ENCODE data around the gene MDP1.
"Not testable (repeated sequence)": the region's sequence is repeated elsewhere in the genome, so short reads cannot be mapped to it uniquely, and the experiment has no call there.

MDP1 gene

DNA sequence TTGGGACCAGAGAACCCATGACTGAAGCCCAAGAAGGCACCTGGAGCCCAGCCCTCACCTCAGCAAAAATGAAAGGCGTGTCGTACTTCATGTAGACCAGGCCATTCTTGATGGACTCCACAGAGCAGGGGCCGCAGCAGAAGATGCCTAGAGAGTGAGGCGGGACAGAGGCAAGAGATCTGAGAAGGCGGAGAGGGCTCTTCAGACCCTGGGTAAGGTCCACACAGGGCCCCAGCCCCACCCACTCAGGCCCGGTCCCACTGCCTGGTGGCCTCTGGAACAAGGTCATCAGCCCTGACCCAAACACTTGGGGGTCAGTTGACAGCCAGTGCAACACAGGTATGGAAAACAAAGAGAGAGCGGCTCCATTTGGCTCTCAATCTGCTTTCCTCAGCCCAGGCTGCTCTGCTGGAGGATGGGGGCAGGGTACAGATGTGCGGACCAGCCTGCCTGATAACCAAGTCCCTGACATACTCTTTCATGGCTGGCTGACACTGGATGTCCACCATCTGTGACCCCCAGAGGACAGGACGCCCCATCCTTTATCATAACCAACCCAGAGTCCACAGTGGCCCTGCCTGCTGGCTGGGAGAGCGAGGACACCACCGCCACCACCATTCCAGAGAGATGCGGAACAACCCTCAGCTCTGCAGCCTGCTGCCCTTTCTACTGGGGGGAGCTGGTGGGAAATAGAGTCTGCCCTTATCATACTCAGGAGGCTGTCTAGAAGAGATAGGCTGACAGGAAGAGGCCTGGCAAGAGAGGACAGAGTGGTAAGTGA is 40.3 kb upstream of the MDP1 start:
- no peaks in the 10 kb centered on the region; the same call in 1 of the 2 replicates for H3K4me1 ChIP-seq (ENCODE audit: insufficient read depth, low read length)
- H3K9ac ChIP-seq (ENCODE audit: low read depth, low read length), result no peak overlapping the region
- no peaks in the 10 kb centered on the region for H3K9me3 ChIP-seq (ENCODE audit: control insufficient read depth, insufficient read depth, low read length)
- H3K36me3 ChIP-seq (ENCODE audit: insufficient read depth, low read length), result no peaks in the 10 kb centered on the region

DNA sequence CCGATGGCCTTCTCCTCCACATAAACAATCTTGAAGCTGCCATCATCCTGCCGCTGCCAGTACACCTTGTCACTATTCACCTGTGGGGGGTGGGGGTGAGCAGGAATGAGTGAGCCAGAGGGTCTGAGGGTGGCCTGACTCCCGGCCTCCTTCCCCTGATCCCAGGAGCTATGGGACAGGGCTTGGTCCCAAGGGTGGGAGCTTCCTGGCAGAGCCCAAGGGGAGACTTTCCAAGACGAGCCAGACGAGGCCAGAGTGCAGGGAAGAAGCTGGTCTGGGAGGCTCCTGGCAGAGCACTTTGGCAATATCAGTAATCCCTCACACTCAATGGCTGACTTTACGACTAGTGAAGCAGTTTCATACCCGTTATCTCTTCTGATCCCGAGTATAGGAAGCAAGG is 39.6 kb upstream of the MDP1 start:
- Histone ChIP-seq H3K9ac (ENCODE audit: low read depth, low read length) (no peak overlapping the region), H3K9me3 (ENCODE audit: control insufficient read depth, insufficient read depth, low read length) (no peaks in the 10 kb centered on the region), H3K4me1 (ENCODE audit: insufficient read depth, low read length) (no peaks in the 10 kb centered on the region; the same call in 1 of the 2 replicates), H3K36me3 (ENCODE audit: insufficient read depth, low read length) (no peaks in the 10 kb centered on the region)

DNA sequence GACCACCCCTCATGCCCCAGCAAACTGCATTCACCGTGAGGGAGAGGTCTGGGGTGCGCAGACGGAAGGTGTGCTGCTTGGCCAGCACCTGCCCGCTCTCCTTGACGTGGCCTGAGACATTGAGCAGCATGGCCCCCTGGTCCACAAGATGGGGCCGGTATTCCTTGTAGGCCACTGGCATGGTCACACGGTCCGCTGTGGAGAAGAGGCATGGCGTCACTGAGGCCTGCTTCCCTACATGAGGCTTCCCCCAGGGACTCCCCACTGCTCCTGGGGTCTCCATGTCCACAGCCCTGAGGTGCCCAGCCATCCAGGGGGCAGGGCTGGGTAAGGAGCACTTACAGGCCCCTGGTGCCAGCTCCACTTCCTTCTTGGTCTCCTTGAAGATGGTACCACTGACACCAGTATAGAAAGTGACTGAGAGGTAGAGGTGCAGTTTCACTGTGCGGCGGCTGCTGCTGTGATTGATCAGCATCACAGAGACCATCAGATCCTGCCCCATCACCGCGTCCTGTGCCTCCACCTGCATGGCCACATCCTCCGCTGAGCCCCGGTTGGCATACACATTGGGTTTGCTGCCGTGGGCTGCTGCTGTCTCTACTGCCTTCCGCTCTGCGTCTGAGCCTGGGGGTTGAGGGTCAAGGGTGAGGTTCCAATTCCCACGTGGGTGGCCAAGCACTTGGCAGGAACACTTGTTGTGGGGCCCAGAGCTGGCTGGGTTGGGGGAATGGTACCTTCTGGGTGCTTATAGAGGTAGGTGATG is 38.9 kb upstream of the MDP1 start:
- no peaks in the 10 kb centered on the region; the same call in 1 of the 2 replicates for H3K4me1 ChIP-seq (ENCODE audit: insufficient read depth, low read length)
- no peaks in the 10 kb centered on the region for H3K9me3 ChIP-seq (ENCODE audit: control insufficient read depth, insufficient read depth, low read length)
- H3K9ac ChIP-seq (ENCODE audit: low read depth, low read length), result no peak overlapping the region
- no peaks in the 10 kb centered on the region for H3K36me3 ChIP-seq (ENCODE audit: insufficient read depth, low read length)

DNA sequence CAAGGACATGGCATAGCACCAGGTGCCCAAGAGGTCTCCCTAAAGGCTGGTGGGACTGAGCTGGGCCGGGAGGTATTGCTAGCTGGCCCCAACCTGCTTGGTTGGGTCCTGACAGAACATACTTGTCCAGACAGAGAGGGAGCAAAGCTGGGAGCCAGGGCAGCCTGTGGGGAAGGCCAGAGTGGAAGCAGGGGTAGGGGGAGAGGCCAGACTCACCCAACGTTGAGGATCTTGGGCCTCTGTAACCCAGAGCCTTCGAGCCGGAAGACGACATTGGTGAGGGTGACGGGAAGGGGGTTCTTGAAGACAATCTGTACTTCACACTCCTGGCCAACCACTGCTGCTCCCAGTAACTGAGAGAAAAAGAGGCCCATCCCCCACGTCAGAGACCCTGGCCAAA is 38.1 kb upstream of the MDP1 start:
- Histone ChIP-seq H3K9me3 (ENCODE audit: control insufficient read depth, insufficient read depth, low read length) (no peaks in the 10 kb centered on the region), H3K4me1 (ENCODE audit: insufficient read depth, low read length) (no peaks in the 10 kb centered on the region; the same call in 1 of the 2 replicates), H3K9ac (ENCODE audit: low read depth, low read length) (no peak overlapping the region), H3K36me3 (ENCODE audit: insufficient read depth, low read length) (no peaks in the 10 kb centered on the region)

DNA sequence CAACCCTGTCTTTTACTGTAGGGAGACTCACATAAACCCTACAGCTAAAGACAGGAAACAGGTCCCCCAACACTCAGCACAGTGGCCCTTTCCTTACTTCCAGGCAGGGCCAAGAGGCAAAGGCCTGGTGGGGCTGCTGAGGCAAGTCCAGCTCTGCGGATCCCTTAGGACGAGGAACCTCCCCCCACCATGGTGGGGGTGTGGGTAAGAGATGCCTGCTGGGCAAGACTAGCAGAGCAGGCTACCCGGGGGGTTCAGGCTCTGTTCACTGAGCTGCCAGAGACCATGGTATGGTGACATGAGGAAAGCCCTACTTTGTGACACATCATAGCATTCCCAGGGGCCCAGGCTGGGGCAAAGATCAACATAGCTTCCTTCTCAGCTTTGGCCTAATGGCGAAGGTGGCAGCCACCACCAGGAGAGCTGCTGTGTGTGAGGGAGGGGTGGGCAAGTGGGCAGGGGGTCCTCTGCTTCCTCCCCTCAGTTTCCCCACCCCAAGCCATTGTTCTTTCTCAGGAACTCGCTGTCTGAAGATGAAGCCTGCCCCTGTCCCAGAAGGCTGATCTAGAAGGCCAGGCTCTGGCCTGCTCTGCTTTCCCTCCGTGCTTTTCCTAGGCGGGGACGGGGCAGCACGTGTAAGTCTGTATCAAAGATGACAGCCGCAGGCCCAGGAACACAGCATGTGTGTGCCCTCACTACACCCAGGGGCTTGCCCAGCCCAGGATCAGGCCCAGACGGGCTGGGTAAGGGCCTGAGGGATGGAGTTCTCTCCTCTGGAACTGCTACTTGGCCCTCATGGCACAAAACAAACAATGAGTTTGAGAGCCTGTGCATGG is 36.6 kb upstream of the MDP1 start:
- H3K9me3 ChIP-seq (ENCODE audit: control insufficient read depth, insufficient read depth, low read length), result no peaks in the 10 kb centered on the region
- no peaks in the 10 kb centered on the region for H3K36me3 ChIP-seq (ENCODE audit: insufficient read depth, low read length)
- H3K9ac ChIP-seq (ENCODE audit: low read depth, low read length), result no peak overlapping the region
- no peaks in the 10 kb centered on the region; the same call in 1 of the 2 replicates for H3K4me1 ChIP-seq (ENCODE audit: insufficient read depth, low read length)

DNA sequence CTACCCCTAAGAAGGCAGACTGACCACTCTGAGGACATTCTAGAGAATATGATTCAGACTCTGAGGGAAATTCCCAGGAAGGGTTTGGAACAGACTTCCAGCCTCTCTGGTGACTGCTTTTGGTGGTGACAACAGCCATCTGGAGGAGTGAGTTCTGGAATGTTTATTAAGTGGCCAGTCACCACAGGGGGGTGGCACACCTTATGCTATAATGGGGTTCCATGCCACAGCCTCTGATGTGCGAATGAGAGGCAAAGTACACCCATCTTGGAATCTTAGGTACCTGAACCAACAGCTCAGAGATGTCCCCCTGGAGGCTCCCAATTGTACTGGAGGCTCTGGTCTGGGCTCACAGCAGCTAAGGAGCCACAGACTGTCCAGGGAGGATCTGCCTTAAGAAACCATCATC is 36.0 kb upstream of the MDP1 start:
- Histone ChIP-seq H3K4me1 (ENCODE audit: insufficient read depth, low read length) (no peaks in the 10 kb centered on the region; the same call in 1 of the 2 replicates), H3K9ac (ENCODE audit: low read depth, low read length) (no peak overlapping the region), H3K9me3 (ENCODE audit: control insufficient read depth, insufficient read depth, low read length) (no peaks in the 10 kb centered on the region), H3K36me3 (ENCODE audit: insufficient read depth, low read length) (no peaks in the 10 kb centered on the region)

DNA sequence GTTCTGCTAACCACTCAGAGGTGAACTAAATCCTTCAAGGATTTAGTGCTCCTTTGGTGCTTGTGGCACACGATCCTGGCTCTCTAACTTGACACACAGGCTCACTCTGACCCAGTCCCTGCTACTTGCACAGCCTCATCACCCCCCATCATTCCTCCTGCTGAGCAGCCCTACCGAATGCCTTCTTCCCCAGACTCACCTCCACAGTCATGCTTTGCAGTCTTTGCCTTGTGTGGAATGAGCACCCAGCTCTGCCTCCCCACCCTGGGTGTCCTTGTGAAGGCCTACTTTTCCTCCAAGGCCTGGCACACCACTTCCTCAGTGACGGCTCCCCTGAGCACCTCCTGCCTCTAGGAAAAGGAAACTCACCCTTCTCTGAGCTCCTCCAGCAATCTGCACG is 34.5 kb upstream of the MDP1 start:
- H3K4me1 ChIP-seq (ENCODE audit: insufficient read depth, low read length), result no peaks in the 10 kb centered on the region; the same call in 1 of the 2 replicates
- H3K36me3 ChIP-seq (ENCODE audit: insufficient read depth, low read length), result no peaks in the 10 kb centered on the region
- H3K9ac ChIP-seq (ENCODE audit: low read depth, low read length), result no peak overlapping the region
- H3K9me3 ChIP-seq (ENCODE audit: control insufficient read depth, insufficient read depth, low read length), result no peaks in the 10 kb centered on the region

DNA sequence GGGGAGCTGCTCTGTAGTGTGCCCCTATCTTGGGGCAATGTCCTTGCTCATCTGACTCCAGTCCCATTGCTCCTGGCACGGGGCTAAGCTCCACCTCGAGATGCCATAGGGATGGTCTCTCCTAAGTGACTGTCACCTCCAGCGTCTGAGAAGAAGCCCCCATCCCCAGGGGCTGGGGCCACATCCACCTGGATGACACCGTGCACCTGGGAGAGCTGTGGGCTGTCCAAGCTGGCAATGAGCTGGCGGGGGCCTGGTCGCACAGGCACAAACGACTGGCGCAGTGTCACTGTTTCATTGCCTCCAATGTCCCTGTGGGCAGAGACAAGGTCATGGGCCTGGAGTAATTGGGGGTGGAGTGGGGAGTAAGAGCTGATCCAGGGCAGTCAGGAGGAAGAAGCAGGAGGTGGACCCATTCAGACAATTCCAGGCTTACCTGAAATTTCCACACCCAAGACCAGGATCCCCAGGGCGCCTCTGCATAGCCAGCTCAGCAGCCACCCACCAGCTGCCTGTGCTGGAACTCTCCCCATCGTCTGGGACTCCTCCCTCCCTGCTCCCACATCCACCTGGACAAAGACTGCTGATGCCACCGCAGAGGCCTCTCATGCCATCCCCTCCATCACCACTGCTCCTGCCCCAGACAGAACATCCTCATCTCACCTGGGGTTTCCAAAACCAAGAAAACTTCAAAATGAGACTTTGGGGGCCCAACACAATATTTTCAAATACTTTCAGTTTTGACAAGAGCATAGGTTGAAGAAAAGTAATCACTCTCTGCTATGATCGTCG is 33.6 kb upstream of the MDP1 start:
- H3K9ac ChIP-seq (ENCODE audit: low read depth, low read length), result no peak overlapping the region
- no peaks in the 10 kb centered on the region for H3K36me3 ChIP-seq (ENCODE audit: insufficient read depth, low read length)
- no peaks in the 10 kb centered on the region; the same call in 1 of the 2 replicates for H3K4me1 ChIP-seq (ENCODE audit: insufficient read depth, low read length)
- H3K9me3 ChIP-seq (ENCODE audit: control insufficient read depth, insufficient read depth, low read length), result no peaks in the 10 kb centered on the region

DNA sequence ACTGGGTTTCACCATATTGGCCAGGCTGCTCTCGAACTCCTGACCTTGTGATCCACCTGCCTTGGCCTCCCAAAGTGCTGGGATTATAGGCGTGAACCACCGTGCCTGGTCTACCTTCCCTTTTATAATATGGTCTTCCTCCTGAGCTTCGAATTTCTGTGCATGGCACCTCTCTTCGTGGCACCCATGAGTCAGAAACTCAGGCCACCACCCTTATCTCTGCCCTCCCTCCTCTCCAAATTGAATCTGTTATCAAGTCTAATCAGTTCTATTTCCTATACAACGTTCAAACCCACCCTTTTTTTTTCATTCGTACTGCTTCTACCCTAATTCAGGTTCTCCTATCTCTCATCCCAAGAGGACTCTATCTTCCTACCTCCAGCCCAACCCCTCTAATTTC is 31.6 kb upstream of the MDP1 start:
- Histone ChIP-seq H3K9ac (ENCODE audit: low read depth, low read length) (no peak overlapping the region), H3K4me1 (ENCODE audit: insufficient read depth, low read length) (peaks cover 6% of the 10 kb centered on the region; the same call in 1 of the 2 replicates), H3K36me3 (ENCODE audit: insufficient read depth, low read length) (no peaks in the 10 kb centered on the region), H3K9me3 (ENCODE audit: control insufficient read depth, insufficient read depth, low read length) (no peaks in the 10 kb centered on the region)

DNA sequence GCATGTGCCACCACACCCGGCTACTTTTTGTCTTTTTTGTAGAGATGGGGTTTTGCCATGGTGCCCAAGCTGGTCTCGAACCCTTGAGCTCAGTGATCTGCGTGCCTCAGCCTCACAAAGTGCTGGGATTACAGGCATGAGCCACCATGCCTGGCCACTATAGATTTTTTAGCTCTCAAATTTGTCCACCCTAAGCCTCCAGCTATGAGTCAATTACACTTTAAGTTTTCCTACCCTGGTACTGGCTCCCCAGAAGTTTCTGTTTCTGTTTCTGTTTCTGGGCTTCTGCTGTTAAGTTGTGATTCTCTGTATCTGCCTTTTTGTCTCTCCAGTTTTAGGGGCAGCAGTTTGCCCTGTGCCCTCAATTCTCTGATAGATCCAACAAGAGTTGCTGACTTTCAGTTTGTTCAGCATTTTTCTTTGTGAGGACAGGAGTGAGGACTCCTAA is 30.9 kb upstream of the MDP1 start:
- no peaks in the 10 kb centered on the region for H3K9me3 ChIP-seq (ENCODE audit: control insufficient read depth, insufficient read depth, low read length)
- peaks cover 6% of the 10 kb centered on the region; the same call in 1 of the 2 replicates for H3K4me1 ChIP-seq (ENCODE audit: insufficient read depth, low read length)
- no peaks in the 10 kb centered on the region for H3K36me3 ChIP-seq (ENCODE audit: insufficient read depth, low read length)
- H3K9ac ChIP-seq (ENCODE audit: low read depth, low read length), result no peak overlapping the region

DNA sequence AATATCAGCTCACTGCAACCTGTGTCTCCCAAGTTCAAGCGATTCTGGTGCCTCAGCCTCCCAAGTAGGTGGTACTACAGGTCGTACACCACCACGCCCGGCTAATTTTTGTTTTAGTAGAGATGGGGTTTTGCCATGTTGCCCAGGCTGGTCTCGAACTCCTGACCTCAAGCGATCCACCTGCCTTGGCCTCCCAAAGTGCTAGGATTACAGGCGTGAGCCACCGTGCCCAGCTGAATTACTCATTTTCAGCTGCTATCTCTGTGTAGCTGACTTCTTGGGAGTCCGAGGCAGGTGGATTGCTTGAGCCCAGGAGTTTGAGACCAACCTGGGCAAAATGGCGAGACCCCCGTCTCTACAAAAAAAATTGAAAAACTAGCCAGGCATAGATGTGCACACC is 29.5 kb upstream of the MDP1 start:
- not testable (repeated sequence) for H3K9ac ChIP-seq (ENCODE audit: low read depth, low read length); H3K4me1 ChIP-seq (ENCODE audit: insufficient read depth, low read length); H3K36me3 ChIP-seq (ENCODE audit: insufficient read depth, low read length); H3K9me3 ChIP-seq (ENCODE audit: control insufficient read depth, insufficient read depth, low read length)

DNA sequence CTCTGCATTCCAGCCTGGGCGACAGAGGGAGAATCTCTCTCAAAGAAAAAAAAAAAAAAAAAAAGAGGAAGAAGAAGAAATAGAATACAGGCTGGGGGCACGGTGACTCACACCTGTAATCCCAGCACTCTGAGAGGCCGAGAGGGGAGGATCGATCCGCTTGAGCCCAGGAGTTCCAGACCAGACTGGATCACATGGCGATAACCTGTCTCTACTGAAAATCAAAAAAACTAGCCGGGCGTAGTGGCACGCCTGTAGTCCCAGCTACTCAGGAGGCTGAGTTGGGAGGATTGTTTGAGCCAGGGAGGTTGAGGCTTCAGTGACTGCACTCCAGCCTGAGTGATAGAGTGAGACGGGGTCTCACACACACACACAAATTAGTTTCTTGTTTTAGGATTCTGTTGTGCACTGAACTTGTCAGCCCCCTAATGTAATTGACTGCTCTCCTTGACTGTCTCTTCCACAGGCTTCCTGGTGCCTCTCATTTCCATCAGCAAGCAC is 27.5 kb upstream of the MDP1 start:
- Histone ChIP-seq H3K36me3 (ENCODE audit: insufficient read depth, low read length) (peaks cover 12% of the 10 kb centered on the region), H3K4me1 (ENCODE audit: insufficient read depth, low read length) (peaks cover 6% of the 10 kb centered on the region; the same call in 1 of the 2 replicates), H3K9ac (ENCODE audit: low read depth, low read length) (peak overlapping the region; percentile 70), H3K9me3 (ENCODE audit: control insufficient read depth, insufficient read depth, low read length) (no peaks in the 10 kb centered on the region)

DNA sequence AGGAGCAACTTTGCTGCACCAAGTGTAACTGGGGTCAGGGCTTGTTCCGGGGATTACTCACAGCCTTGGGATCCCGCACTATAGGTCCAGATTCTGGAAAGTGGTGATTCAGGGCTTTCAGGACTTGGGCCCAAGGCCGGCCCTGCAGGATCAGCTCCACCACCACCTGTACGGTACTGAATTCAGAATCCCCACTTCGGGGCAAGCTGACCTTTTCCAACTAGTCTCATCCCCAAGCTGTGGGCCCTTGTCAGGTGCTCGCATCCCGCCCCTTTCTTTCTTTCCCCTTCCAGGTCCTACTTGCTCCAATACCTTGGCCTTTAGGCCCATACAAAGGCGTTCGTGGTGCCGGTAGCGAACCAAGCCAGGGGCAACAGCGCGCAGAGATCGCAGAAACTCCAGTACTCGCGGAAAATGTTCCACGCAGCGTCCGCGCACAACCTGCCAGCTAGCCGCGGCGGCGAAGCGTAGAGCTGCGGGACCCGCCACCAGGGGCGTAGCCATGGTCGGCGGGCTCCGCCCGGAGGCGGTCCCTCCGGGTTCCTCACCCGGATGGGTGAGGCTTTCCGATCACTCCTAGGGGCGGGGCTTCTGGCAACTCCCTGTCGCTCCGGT is 26.1 kb upstream of the MDP1 start:
- Histone ChIP-seq H3K9ac (ENCODE audit: low read depth, low read length) (peak overlapping the region; percentile 70), H3K9me3 (ENCODE audit: control insufficient read depth, insufficient read depth, low read length) (no peaks in the 10 kb centered on the region), H3K36me3 (ENCODE audit: insufficient read depth, low read length) (peaks cover 17% of the 10 kb centered on the region), H3K4me1 (ENCODE audit: insufficient read depth, low read length) (peaks cover 6% of the 10 kb centered on the region; the same call in 1 of the 2 replicates)
